Uterus (tissue), 4 donors: ENCODE data around the gene AUTS2. TPM values are rescaled to one million over a fixed set of nuclear protein-coding genes. Genes with fewer than 3 reads are reported as not detected.

Source experiments
- DNase-seq, 2 donors: peaks; one replicate each; pipeline ENCODE4 v3.0.0-alpha.2; 2019 to 2020
- H3K27ac ChIP-seq, 2 donors: fragments of 200-600 bp; sonication (generic); 1 replicate in 1 of 2; 2 replicates in 1 of 2; pipeline ENCODE4 v1.5.1; 2016 to 2018
- H3K27me3 ChIP-seq, 2 donors: fragments of 200-600 bp; sonication (generic); one replicate each; pipeline ENCODE4 v1.5.1; 2018 to 2019; ENCODE audit warnings: control low read depth in 1 of 2
- H3K36me3 ChIP-seq, 2 donors: fragments of 200-600 bp; sonication (generic); one replicate each; pipeline ENCODE4 v1.5.1; 2019; ENCODE audit warnings: control low read depth in 1 of 2
- H3K4me1 ChIP-seq, 2 donors: fragments of 200-600 bp; sonication (generic); one replicate each; pipeline ENCODE4 v1.5.1; 2018 to 2019; ENCODE audit warnings: control low read depth in 1 of 2
- H3K4me3 ChIP-seq, 2 donors: fragments of 200-600 bp; sonication (generic); 1 replicate in 1 of 2; 2 replicates in 1 of 2; pipeline ENCODE4 v1.5.1; 2018 to 2019; ENCODE audit warnings: mild to moderate bottlenecking in 1 of 2
- H3K9me3 ChIP-seq, 2 donors: fragments of 200-600 bp; sonication (generic); one replicate each; pipeline ENCODE4 v1.5.1; 2019; ENCODE audit warnings: control low read depth in 1 of 2
- POLR2A ChIP-seq, 2 donors: fragments of 450-650 bp; IDR thresholded peaks; one replicate each; pipeline ENCODE4 v1.6.1; 2016; ENCODE audit warnings: antibody characterized with exemption in 2 of 2, mild to moderate bottlenecking in 1 of 2, moderate library complexity in 1 of 2
- intact Hi-C: fragments of 100-400 bp; cut with DNase I; formaldehyde crosslinking; loops from one replicate; pipeline ENCODE4 v1.15.1; 2023; ENCODE audit warnings: low total_unique reads
- total RNA-seq, 4 donors: library from RNA; depleted of rRNA in 3 of 4; stranded (reverse); fragments of >200 nt in 3 of 4; gene quantifications; one replicate each; pipeline versions ENCODE4 v1.1.0 to v1.2.4, GENCODE V29; 2014 to 2023
- TF ChIP-seq, protein P1 (sequence below), 4 experiments: fragments of 200-600 bp in 2 of 4; fragments of 450-650 bp in 2 of 4; sonication (generic) in 2 of 4; IDR thresholded peaks; one replicate each; pipeline ENCODE4 v1.5.1; 2016 to 2019; ENCODE audit warnings: antibody characterized with exemption in 4 of 4, mild to moderate bottlenecking in 2 of 4, moderate library complexity in 1 of 4
- donor health status: DM: yes; HTN: yes; CAD: no.

Gene AUTS2
- total RNA-seq, 4 donors from 2014 or later = 10.5 to 58.2 (median 30.0) TPM

DNA sequence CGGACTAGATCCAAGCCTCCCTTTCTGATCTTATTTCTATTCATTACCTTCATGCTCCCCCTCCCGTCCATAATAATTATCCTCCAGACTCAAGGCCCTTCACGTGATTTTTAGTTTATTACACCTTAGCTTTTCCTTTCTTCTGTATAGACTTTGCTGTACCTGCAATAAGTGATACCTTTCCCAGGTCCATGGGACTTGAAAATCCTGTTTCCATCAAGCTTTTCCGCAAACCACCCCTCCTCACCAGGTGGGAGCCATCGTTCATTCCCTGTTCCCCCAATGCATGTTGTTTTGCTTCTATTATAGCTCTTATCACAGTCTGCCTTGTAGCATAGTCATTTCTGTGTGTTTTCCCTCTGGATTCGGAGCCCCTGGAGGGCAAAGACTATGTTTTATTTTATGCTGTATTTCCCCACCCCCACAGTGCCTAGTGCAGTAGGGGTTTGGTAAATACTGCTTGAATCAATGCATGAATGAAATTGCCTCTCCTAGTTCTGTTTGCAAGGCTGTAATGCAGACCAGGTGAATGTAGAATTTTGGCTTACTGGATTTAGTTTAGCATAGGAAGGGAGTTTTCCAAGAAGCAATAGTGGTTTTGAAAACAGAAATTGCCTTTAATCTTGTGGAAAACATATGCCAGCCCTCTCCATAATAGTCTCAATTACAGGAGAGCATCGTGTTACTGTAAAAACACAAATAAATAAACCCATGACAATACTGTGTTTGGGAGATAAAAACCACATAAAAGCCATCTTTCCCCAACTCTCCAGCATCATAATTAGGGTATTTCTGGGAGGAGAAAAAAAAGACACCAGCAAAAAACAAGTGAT lies 213.4 kb downstream of the AUTS2 start:
- H3K36me3 ChIP-seq = no peaks in the 10 kb centered on the region
- no peak for TF ChIP-seq POLR2A (IDR thresholded peaks at IDR 0.05)
- TF ChIP-seq, protein P1, sequence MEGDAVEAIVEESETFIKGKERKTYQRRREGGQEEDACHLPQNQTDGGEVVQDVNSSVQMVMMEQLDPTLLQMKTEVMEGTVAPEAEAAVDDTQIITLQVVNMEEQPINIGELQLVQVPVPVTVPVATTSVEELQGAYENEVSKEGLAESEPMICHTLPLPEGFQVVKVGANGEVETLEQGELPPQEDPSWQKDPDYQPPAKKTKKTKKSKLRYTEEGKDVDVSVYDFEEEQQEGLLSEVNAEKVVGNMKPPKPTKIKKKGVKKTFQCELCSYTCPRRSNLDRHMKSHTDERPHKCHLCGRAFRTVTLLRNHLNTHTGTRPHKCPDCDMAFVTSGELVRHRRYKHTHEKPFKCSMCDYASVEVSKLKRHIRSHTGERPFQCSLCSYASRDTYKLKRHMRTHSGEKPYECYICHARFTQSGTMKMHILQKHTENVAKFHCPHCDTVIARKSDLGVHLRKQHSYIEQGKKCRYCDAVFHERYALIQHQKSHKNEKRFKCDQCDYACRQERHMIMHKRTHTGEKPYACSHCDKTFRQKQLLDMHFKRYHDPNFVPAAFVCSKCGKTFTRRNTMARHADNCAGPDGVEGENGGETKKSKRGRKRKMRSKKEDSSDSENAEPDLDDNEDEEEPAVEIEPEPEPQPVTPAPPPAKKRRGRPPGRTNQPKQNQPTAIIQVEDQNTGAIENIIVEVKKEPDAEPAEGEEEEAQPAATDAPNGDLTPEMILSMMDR (IDR thresholded peaks at IDR 0.05) = no peak
- DNase-seq = no peak
- no peaks in the 10 kb centered on the region for H3K4me1 ChIP-seq
- H3K27ac ChIP-seq = no peak overlapping the region
- no peak overlapping the region for H3K4me3 ChIP-seq
- no peaks in the 10 kb centered on the region for H3K27me3 ChIP-seq
- H3K9me3 ChIP-seq = no peaks in the 10 kb centered on the region
- intact Hi-C loops = no loop called here

DNA sequence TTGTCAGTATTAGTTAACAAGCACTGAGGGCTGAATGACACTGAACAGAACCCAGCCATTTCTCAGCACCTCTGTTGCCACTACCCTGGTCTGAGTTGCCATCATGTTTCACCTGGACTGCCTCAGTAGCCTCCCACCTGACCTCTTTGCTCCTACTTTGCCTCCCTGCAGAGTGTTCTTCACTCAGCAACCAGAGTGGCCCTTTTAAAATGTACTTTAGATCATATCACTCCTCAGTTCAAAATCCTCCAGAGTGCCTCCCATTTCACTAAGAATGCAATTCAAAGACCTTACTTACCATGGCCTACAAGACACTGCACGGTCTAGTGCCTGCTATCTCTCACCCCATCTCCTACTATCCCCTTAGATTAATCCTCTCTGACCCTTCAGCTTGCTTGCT lies 214.5 kb downstream of the AUTS2 start:
- no peaks in the 10 kb centered on the region for H3K9me3 ChIP-seq
- peaks cover 0 to 7% of the 10 kb centered on the region in 2 donors for H3K4me1 ChIP-seq
- no peaks in the 10 kb centered on the region for H3K27me3 ChIP-seq
- H3K36me3 ChIP-seq = no peaks in the 10 kb centered on the region
- no peak overlapping the region for H3K4me3 ChIP-seq
- TF ChIP-seq, protein P1 (IDR thresholded peaks at IDR 0.05) = no peak
- TF ChIP-seq POLR2A (IDR thresholded peaks at IDR 0.05) = no peak
- H3K27ac ChIP-seq = no peak overlapping the region
- no peak for DNase-seq
- intact Hi-C loops = no loop called here

DNA sequence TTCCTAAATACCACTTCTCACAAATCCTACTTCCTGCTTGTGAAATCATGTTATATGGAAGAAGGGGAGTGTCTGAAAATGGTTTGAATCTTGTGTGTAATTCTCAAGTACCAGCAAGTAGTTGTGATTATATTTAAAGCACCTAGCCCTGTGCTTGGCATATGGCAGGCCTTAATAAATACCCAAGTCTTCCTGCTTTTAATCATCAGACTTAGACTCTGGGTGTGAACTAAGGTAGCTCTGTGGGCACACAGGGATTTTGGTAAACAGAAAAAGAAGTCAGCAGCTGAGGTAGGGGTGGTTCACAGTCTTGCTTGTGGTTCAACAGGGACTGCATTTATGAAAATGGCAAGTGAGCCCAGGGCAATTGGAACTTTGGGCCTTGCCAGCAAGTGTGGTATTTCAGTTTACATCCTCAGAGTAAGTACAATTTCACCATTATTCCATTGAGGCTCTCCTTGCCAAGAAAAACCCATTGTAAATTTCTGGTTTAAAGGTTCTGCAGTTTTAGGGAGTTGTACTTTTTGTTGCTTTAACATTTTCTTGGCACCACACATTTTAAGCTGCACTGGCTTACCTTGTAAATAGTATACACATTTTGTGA lies 215.5 kb downstream of the AUTS2 start:
- H3K27ac ChIP-seq = no peak overlapping the region
- peaks cover 0 to 7% of the 10 kb centered on the region in 2 donors for H3K4me1 ChIP-seq
- DNase-seq = no peak
- intact Hi-C loops = no loop called here
- no peaks in the 10 kb centered on the region for H3K27me3 ChIP-seq
- no peaks in the 10 kb centered on the region for H3K9me3 ChIP-seq
- H3K36me3 ChIP-seq = no peaks in the 10 kb centered on the region
- TF ChIP-seq, protein P1 (IDR thresholded peaks at IDR 0.05) = no peak
- no peak for TF ChIP-seq POLR2A (IDR thresholded peaks at IDR 0.05)
- no peak overlapping the region for H3K4me3 ChIP-seq

DNA sequence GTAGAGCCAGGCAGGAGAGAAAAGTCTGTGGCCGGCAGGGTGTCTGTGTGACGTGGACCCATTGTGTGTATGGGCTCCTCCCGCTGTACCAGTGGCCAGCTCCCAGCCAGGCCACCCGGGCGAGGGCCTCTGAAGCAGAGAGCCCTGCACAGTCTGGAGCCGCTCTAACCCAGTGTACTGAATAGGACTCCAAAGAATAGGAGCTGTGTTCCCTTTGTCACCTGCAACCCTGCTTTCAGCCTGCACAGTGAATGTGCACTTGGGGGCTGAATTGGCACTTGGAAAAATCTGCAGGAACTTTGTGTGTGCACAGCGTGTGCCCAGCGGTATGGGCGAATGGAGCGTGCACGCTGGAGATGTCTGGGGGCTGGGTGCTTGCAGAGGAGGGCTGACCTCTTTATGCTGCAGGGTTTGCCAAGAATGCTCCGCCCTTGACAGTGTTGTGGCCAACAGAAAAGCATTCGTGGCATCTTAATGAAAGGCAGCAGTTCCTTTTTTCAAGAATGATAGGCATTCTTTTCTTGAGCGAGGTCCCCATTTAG lies 216.2 kb downstream of the AUTS2 start:
- Histone ChIP-seq H3K9me3 (no peaks in the 10 kb centered on the region), H3K36me3 (no peaks in the 10 kb centered on the region), H3K27me3 (no peaks in the 10 kb centered on the region), H3K4me1 (peaks cover 0 to 7% of the 10 kb centered on the region in 2 donors), H3K4me3 (no peak overlapping the region), H3K27ac (no peak overlapping the region)
- intact Hi-C loops = no loop called here
- no peak for DNase-seq
- no peak for TF ChIP-seq POLR2A (IDR thresholded peaks at IDR 0.05)
- TF ChIP-seq, protein P1 (IDR thresholded peaks at IDR 0.05) = no peak

DNA sequence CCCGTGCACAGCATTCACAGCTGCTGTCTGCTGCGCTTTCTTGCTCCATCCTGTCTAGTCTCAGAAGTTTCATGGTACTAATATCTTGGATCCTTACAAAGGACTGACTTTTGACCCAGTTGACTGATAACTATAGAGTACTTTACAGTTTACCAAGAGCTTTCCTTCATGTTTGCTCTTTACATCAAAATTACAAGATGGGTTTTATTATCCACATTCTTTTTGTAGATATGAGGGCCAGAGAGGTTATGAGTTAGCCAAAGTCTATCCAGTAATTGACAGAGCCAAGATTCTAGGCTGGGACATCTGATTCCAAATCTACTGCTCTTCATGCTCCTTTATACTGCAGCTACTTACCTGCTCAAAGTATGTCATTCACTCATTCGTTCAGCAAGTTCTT lies 218.2 kb downstream of the AUTS2 start:
- Histone ChIP-seq H3K36me3 (no peaks in the 10 kb centered on the region), H3K27ac (no peak overlapping the region), H3K27me3 (no peaks in the 10 kb centered on the region), H3K4me1 (peaks cover 0 to 7% of the 10 kb centered on the region in 2 donors), H3K4me3 (no peak overlapping the region), H3K9me3 (no peaks in the 10 kb centered on the region)
- no peak for DNase-seq
- intact Hi-C loops = no loop called here
- TF ChIP-seq, protein P1 (IDR thresholded peaks at IDR 0.05) = no peak
- no peak for TF ChIP-seq POLR2A (IDR thresholded peaks at IDR 0.05)
